CD4-positive, alpha-beta T cell treated with Interleukin-6 at 100 ng/mL for 8 hours (primary cell): Measurements from ENCODE around the gene CYP4X1.
"Not testable (repeated sequence)": the region's sequence is repeated elsewhere in the genome, so short reads cannot be mapped to it uniquely, and the experiment has no call there.

Experiments
- DNase-seq: peaks from one replicate; pipeline ENCODE4 v3.0.0-alpha.2; 2020; ENCODE audit warnings: mixed read lengths, low spot score

CYP4X1 gene

DNA sequence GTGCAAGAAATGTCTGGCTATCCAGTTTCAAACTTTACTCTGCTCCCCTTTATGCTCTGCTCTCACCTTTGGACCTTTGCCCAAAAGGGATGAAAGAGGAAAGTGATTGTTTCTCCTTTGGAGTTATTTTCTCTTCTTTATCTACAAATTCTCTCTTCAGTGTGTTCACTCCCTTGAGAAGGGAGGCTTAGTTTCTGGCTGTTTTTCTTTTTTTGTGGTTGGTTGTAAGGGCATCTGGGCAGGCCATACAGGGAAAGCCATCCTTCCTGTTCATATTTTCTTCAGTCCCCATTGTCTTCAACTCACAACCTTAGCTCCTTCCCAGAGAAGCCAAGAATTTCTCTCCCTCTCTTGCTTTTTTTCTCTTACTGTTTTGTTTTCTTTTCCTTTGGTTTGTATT, 46.0 kb downstream of the CYP4X1 start:
- DNase-seq, result not testable (repeated sequence)

GRCh38 chr1:47089356-47089755, 65.9 kb downstream of the CYP4X1 start:
- DNase-seq, result peak; percentile 2

- DNase-seq, result not testable (repeated sequence)
These were observed 68.0 kb downstream of the CYP4X1 start for GRCh38 chr1:47091476-47091875.
